Stimulated activated CD4-positive, alpha-beta T cell treated with anti-CD3 and anti-CD28 coated beads, TNF-alpha, amount 100 ng/mL, for 1 hour (primary cell): Measurements from ENCODE around the gene TMEM92.
"Not testable (repeated sequence)": the region's sequence is repeated elsewhere in the genome, so short reads cannot be mapped to it uniquely, and the experiment has no call there.

Experiments
- DNase-seq, 3 donors: peaks; one replicate each; pipeline ENCODE4 v3.0.0-alpha.2; 2020; ENCODE audit warnings: low read depth in 3 of 3, low spot score in 1 of 3

TMEM92 gene

GRCh38 chr17:50299776-50300175 lies 25.5 kb downstream of the TMEM92 start:
- no peak for DNase-seq

GRCh38 chr17:50300824-50301223 lies 26.6 kb downstream of the TMEM92 start:
- not testable (repeated sequence) for DNase-seq

GRCh38 chr17:50301891-50302584 lies 27.8 kb downstream of the TMEM92 start:
- DNase-seq: no peak

- no peak for DNase-seq
Observed at GRCh38 chr17:50303051-50303450, 28.8 kb downstream of the TMEM92 start.

- DNase-seq: no peak
Observed at GRCh38 chr17:50303596-50303995, 29.3 kb downstream of the TMEM92 start.

- DNase-seq: no peak
Observed at GRCh38 chr17:50304781-50305404, 30.6 kb downstream of the TMEM92 start.

- DNase-seq: no peak
Observed at GRCh38 chr17:50307654-50308053, 33.4 kb downstream of the TMEM92 start.

- DNase-seq: no peak
Observed at GRCh38 chr17:50308666-50309065, 34.4 kb downstream of the TMEM92 start.

- DNase-seq: no peak
Observed at GRCh38 chr17:50310455-50311111, 36.3 kb downstream of the TMEM92 start.

- no peak for DNase-seq
Observed at GRCh38 chr17:50311112-50311460, 36.8 kb downstream of the TMEM92 start.

- no peak for DNase-seq
Observed at GRCh38 chr17:50311483-50311882, 37.2 kb downstream of the TMEM92 start.

- no peak for DNase-seq
Observed at GRCh38 chr17:50312308-50312707, 38.0 kb downstream of the TMEM92 start.

GRCh38 chr17:50314456-50315011 lies 40.3 kb downstream of the TMEM92 start:
- no peak for DNase-seq

GRCh38 chr17:50316016-50316587 lies 41.8 kb downstream of the TMEM92 start:
- no peak for DNase-seq

GRCh38 chr17:50316660-50317059 lies 42.4 kb downstream of the TMEM92 start:
- DNase-seq: not testable (repeated sequence)

GRCh38 chr17:50317121-50317520 lies 42.9 kb downstream of the TMEM92 start:
- no peak for DNase-seq

- no peak for DNase-seq
Observed at GRCh38 chr17:50318501-50319285, 44.4 kb downstream of the TMEM92 start.

- DNase-seq: no peak
Observed at GRCh38 chr17:50319306-50320004, 45.2 kb downstream of the TMEM92 start.

GRCh38 chr17:50322271-50322670 lies 48.0 kb downstream of the TMEM92 start:
- no peak for DNase-seq

GRCh38 chr17:50323060-50323459 lies 48.8 kb downstream of the TMEM92 start:
- DNase-seq: no peak
